SK-N-MC (cell line): ENCODE results near the gene LRRC36.
"Not testable (repeated sequence)": the region's sequence is repeated elsewhere in the genome, so short reads cannot be mapped to it uniquely, and the experiment has no call there.

Experiments
- DNase-seq: peaks from one replicate; pipeline ENCODE4 v3.0.0-alpha.2; 2011; ENCODE audit warnings: low read depth, low spot score
- H3K27ac ChIP-seq: fragments of 200-600 bp; sonication (generic); 2 replicates; pipeline ENCODE4 v1.5.1; 2016; ENCODE audit warnings: mixed run types
- H3K36me3 ChIP-seq: fragments of 200-600 bp; sonication (generic); 2 replicates; pipeline ENCODE4 v1.6.1; 2017; ENCODE audit warnings: antibody characterized with exemption, low read length, mixed read lengths; ENCODE audit not compliant: insufficient read depth
- H3K4me3 ChIP-seq: fragments of 200-600 bp; sonication (generic); 2 replicates; pipeline ENCODE4 v1.5.1; 2016
- H3K9ac ChIP-seq: fragments of 200-600 bp; sonication (generic); 2 replicates; pipeline ENCODE4 v1.8.0; 2017; ENCODE audit warnings: mixed run types, mixed read lengths; ENCODE audit not compliant: insufficient read length
- H3K9me3 ChIP-seq: fragments of 200-600 bp; sonication (generic); 2 replicates; pipeline ENCODE4 v1.6.1; 2017; ENCODE audit warnings: low read depth, mild to moderate bottlenecking, antibody characterized with exemption, low read length, moderate library complexity, mixed read lengths
- EZH2 ChIP-seq: fragments of 200-600 bp; sonication (generic); IDR thresholded peaks from one replicate; pipeline ENCODE4 v1.6.1; 2017; ENCODE audit warnings: antibody characterized with exemption
- FOXP2 ChIP-seq: optimal IDR thresholded peaks from 2 replicates; pipeline ENCODE3; 2011; ENCODE audit warnings: mild to moderate bottlenecking, moderate library complexity; ENCODE audit not compliant: insufficient read depth; ENCODE audit errors: extremely low read length, control extremely low read depth
- POLR2AphosphoS5 ChIP-seq: IDR thresholded peaks from 2 replicates; pipeline ENCODE4 v1.6.1; 2012; ENCODE audit warnings: mild to moderate bottlenecking, low read depth, low read length, borderline replicate concordance

Gene LRRC36

GRCh38 chr16:67406111-67406971 is 79.7 kb downstream of the LRRC36 start:
- Histone ChIP-seq H3K9ac (no peak overlapping the region), H3K27ac (no peak overlapping the region), H3K9me3 (no peaks in the 10 kb centered on the region), H3K4me3 (no peak overlapping the region), H3K36me3 (no peaks in the 10 kb centered on the region)
- no peak for TF ChIP-seq FOXP2
- TF ChIP-seq POLR2AphosphoS5: no peak
- no peak for TF ChIP-seq EZH2
- DNase-seq: no peak

- no peaks in the 10 kb centered on the region for H3K9me3 ChIP-seq
- H3K27ac ChIP-seq: no peak overlapping the region
- no peak for DNase-seq
- no peak overlapping the region for H3K9ac ChIP-seq
- no peak for TF ChIP-seq FOXP2
- no peak for TF ChIP-seq POLR2AphosphoS5
- no peak for TF ChIP-seq EZH2
- no peak overlapping the region for H3K4me3 ChIP-seq
- no peaks in the 10 kb centered on the region for H3K36me3 ChIP-seq
Measured at GRCh38 chr16:67407176-67407787, 80.7 kb downstream of the LRRC36 start.

- Histone ChIP-seq H3K27ac (no peak overlapping the region), H3K9ac (no peak overlapping the region), H3K36me3 (no peaks in the 10 kb centered on the region), H3K9me3 (no peaks in the 10 kb centered on the region), H3K4me3 (no peak overlapping the region)
- no peak for DNase-seq
- TF ChIP-seq FOXP2 (no peak), POLR2AphosphoS5 (no peak), EZH2 (no peak)
Measured at GRCh38 chr16:67407788-67408452, 81.3 kb downstream of the LRRC36 start.

- Histone ChIP-seq H3K9ac (no peak overlapping the region), H3K9me3 (no peaks in the 10 kb centered on the region), H3K4me3 (no peak overlapping the region), H3K27ac (no peak overlapping the region), H3K36me3 (no peaks in the 10 kb centered on the region)
- DNase-seq: no peak
- TF ChIP-seq POLR2AphosphoS5 (no peak), EZH2 (no peak), FOXP2 (no peak)
Measured at GRCh38 chr16:67409631-67410030, 83.0 kb downstream of the LRRC36 start.

- H3K36me3 ChIP-seq: no peaks in the 10 kb centered on the region
- H3K9me3 ChIP-seq: no peaks in the 10 kb centered on the region
- DNase-seq: no peak
- no peak overlapping the region for H3K9ac ChIP-seq
- no peak overlapping the region for H3K27ac ChIP-seq
- no peak overlapping the region for H3K4me3 ChIP-seq
- TF ChIP-seq EZH2: no peak
- TF ChIP-seq FOXP2: no peak
- TF ChIP-seq POLR2AphosphoS5: no peak
Measured at GRCh38 chr16:67411339-67411738, 84.7 kb downstream of the LRRC36 start.

- TF ChIP-seq EZH2 (no peak), FOXP2 (no peak), POLR2AphosphoS5 (no peak)
- H3K36me3 ChIP-seq: no peaks in the 10 kb centered on the region
- no peak overlapping the region for H3K9ac ChIP-seq
- H3K27ac ChIP-seq: no peak overlapping the region
- H3K9me3 ChIP-seq: no peaks in the 10 kb centered on the region
- H3K4me3 ChIP-seq: no peak overlapping the region
- DNase-seq: no peak
Measured at GRCh38 chr16:67412294-67412693, 85.7 kb downstream of the LRRC36 start.

GRCh38 chr16:67413978-67414911 is 87.6 kb downstream of the LRRC36 start:
- no peaks in the 10 kb centered on the region for H3K9me3 ChIP-seq
- no peaks in the 10 kb centered on the region for H3K36me3 ChIP-seq
- H3K27ac ChIP-seq: no peak overlapping the region
- TF ChIP-seq FOXP2 (no peak), POLR2AphosphoS5 (no peak), EZH2 (no peak)
- no peak overlapping the region for H3K9ac ChIP-seq
- DNase-seq: no peak
- H3K4me3 ChIP-seq: no peak overlapping the region

- not testable (repeated sequence) for H3K9ac ChIP-seq, H3K9me3 ChIP-seq, DNase-seq, H3K27ac ChIP-seq, H3K4me3 ChIP-seq, H3K36me3 ChIP-seq
Measured at GRCh38 chr16:67415421-67415820, 88.8 kb downstream of the LRRC36 start.
